OCI-LY1 (cell line): ENCODE measurements around the gene TRRAP.

Source experiments
- CTCF ChIP-seq: fragments of 200-600 bp; sonication (generic), shearing (Covaris generic); IDR thresholded peaks from 2 replicates; pipeline ENCODE4 v1.5.1; 2017; ENCODE audit warnings: mild to moderate bottlenecking, antibody characterized with exemption, low read length, moderate library complexity, mixed read lengths
- EZH2 ChIP-seq: fragments of 200-600 bp; sonication (generic), shearing (Covaris generic); IDR thresholded peaks from 2 replicates; pipeline ENCODE4 v1.8.0; 2017; ENCODE audit warnings: borderline replicate concordance, mixed run types, mild to moderate bottlenecking, antibody characterized with exemption, low read length, moderate library complexity, mixed read lengths

GRCh38 chr7:98834949-98835348 lies 43.4 kb upstream of the TRRAP start:
- TF ChIP-seq CTCF (no peak), EZH2 (no peak)
